NCI-H69 (cell line): ENCODE results near the gene JUN.
"Not testable (repeated sequence)": the region's sequence is repeated elsewhere in the genome, so short reads cannot be mapped to it uniquely, and the experiment has no call there.

Experiments
- DNase-seq: peaks from one replicate; lab custom pipeline; 2025; lab: John Stamatoyannopoulos, UW

JUN gene

GRCh38 chr1:58808077-58808476 lies 24.2 kb upstream of the JUN start:
- DNase-seq = no peak

GRCh38 chr1:58805716-58806571 lies 22.1 kb upstream of the JUN start:
- peak; percentile 72 for DNase-seq

- peak; percentile 33 for DNase-seq
Measured at GRCh38 chr1:58804853-58805565, 21.2 kb upstream of the JUN start.

GRCh38 chr1:58803858-58804257 lies 20.0 kb upstream of the JUN start:
- DNase-seq = peak; percentile 26

- peak; percentile 97 for DNase-seq
Measured at GRCh38 chr1:58802640-58803399, 19.0 kb upstream of the JUN start.

GRCh38 chr1:58801286-58801685 lies 17.4 kb upstream of the JUN start:
- DNase-seq = not testable (repeated sequence)

- DNase-seq = no peak
Measured at GRCh38 chr1:58799650-58800049, 15.8 kb upstream of the JUN start.

- no peak for DNase-seq
Measured at GRCh38 chr1:58798910-58799442, 15.1 kb upstream of the JUN start.

GRCh38 chr1:58796416-58796815 lies 12.6 kb upstream of the JUN start:
- DNase-seq = no peak

- no peak for DNase-seq
Measured at GRCh38 chr1:58794585-58794984, 10.7 kb upstream of the JUN start.

GRCh38 chr1:58792846-58793245 lies 9.0 kb upstream of the JUN start:
- DNase-seq = no peak

GRCh38 chr1:58791106-58791505 lies 7.3 kb upstream of the JUN start:
- peak; percentile 21 for DNase-seq

GRCh38 chr1:58789996-58790660 lies 6.3 kb upstream of the JUN start:
- no peak for DNase-seq

GRCh38 chr1:58789322-58789856 lies 5.5 kb upstream of the JUN start:
- no peak for DNase-seq

GRCh38 chr1:58788259-58788658 lies 4.4 kb upstream of the JUN start:
- DNase-seq = no peak

GRCh38 chr1:58786927-58787245 lies 3.0 kb upstream of the JUN start:
- no peak for DNase-seq

GRCh38 chr1:58786184-58786926 lies 2.5 kb upstream of the JUN start:
- no peak for DNase-seq

- peak; percentile 89 for DNase-seq
Measured at GRCh38 chr1:58785442-58786058, 1.7 kb upstream of the JUN start.

- peak; percentile 86 for DNase-seq
Measured at GRCh38 chr1:58784758-58785441, 1.1 kb upstream of the JUN start.
